GM21825 (cell line): ENCODE results near the gene ITM2B.
"Not testable (repeated sequence)": the region's sequence is repeated elsewhere in the genome, so short reads cannot be mapped to it uniquely, and the experiment has no call there.

Source experiments
- ATAC-seq: cut with Tn5 transposase; IDR thresholded peaks from one replicate; pipeline ENCODE4 v1.9.1; 2021; ENCODE audit warnings: mild to moderate bottlenecking, moderate library complexity; ENCODE audit not compliant: unreplicated experiment

Gene ITM2B

DNA sequence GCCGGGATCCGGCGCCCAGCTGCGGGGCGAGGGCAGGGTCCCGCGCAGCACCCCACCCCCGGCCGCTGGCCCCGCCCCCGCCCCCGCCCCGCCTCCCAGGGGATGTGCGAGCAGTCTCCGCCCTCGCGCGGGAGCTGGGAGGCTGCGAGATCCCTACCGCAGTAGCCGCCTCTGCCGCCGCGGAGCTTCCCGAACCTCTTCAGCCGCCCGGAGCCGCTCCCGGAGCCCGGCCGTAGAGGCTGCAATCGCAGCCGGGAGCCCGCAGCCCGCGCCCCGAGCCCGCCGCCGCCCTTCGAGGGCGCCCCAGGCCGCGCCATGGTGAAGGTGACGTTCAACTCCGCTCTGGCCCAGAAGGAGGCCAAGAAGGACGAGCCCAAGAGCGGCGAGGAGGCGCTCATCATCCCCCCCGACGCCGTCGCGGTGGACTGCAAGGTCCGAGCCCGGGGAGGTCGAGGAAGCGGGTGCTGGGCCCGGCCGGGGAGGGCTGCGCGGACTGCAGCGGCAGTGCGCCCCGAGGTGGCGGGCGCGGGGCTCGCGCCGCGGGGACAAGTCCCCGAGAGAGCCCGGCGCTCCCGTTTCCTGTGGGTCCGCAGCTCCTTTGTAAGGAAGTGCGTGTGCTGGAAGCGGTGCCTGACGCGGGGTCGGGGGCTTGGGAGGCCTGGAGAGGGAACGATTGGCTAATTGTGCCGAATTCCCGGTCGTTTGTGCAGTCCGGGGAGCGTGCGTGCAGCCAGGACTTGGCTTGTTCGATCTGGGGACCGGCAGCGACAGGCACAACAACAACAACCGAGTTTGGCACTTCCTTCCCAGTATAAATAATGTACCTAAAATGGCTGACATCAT, at the start of gene ITM2B:
ITM2B (plus strand) TSS at position 161 of the 843 bp plus-strand sequence; CDS start at position 316, 155 bp downstream.
- peak; percentile 58 for ATAC-seq

GRCh38 chr13:48184260-48184659, 48.7 kb upstream of the ITM2B start:
- no peak for ATAC-seq

DNA sequence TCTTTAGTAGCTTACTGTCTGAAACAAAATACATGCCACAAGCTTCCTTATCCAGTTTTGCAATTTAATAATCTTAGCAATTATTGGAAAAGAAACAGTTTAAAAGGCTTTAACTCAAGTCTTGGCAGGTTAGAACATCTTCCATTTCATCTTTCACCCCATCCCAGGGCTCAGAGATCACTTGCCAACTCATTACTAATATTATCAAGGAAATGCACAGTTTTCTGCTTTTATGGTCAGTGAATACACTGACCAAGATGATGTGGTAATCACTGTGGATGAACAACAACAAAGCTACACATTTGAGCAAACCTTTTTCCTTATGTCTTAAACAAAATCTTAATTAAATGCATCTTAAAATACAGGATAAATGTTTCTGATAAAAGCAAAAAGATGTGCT, 48.0 kb upstream of the ITM2B start:
- ATAC-seq = no peak

DNA sequence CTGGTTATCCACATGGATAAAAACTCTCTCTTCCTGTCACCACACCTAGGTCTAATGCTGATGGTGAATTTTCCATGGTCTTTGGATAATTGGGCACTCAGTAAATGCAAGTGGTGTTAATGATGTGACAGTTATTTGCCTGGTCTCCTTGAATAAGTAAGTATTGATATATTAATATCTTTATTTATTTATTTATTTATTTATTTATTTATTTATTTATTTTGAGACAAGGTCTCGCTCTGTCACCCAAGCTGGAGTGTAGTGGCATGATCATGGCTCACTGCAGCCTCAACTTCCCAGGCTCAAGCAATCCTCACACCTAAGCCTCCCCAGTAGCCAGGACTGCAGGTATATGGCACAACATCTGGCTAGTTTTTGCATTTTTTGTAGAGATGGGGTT, 46.3 kb upstream of the ITM2B start:
- no peak for ATAC-seq

DNA sequence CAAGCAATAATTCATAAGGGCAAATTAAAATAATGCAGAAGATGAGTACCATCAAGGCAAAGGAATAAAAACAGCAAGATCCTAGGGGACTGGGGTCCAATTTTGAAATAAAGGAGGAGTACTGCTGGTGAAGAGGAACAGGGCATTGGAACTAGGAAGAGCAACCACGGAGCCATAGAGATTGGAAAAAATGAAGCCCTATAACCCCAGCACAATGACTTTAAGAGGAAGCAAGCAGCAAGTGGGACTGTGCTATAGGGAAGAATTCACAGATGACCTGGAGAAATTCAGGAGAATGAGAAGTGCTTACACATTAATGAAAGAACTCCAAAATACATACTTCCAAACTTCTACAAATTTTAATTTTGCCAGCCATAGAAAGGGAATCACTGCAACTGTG, 44.9 kb upstream of the ITM2B start:
- ATAC-seq = no peak

GRCh38 chr13:48188601-48189000, 44.4 kb upstream of the ITM2B start:
- no peak for ATAC-seq

DNA sequence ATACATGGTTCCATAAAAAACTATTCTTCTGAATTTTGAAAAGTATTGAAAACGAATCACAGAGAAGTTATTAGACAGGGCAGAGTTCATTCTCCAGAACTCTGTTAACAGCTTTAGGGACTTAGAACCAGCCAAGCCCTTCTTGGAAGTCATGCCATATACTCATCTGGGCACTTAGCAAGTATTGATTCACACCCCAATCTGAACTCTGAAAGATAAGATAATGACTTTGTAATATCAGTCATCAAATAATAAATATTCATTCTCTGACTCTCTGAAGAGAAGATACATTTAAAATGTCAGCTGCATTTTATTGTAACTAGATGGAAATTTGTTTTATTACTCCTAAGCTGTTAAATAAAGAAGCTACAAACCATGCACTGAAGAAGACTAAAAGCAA, 43.8 kb upstream of the ITM2B start:
- no peak for ATAC-seq

DNA sequence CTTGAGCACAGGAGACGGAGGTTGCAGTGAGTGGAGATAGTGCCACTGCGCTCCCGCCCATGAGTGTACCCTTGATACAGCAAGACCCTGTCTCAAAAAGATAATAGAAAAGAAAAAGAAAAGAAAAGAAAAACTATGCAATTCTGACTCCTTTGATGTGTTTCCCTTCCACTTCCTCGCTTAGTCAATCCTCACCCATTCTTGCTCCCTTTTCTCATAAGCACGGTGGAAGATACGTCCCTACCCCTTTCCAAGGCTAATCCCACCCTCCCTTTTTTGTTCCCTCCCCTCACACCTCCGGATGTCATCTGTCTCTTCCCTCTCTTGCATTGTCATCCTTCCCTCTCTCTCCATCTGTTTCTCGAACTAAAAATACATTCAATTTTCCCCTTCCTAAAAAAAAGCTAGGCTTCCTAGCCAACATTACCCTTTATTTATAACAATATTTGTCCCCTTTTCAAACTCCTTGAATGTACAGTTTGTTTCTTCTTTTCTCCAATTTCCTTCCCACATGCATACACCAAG, 40.5 kb upstream of the ITM2B start:
- no peak for ATAC-seq

DNA sequence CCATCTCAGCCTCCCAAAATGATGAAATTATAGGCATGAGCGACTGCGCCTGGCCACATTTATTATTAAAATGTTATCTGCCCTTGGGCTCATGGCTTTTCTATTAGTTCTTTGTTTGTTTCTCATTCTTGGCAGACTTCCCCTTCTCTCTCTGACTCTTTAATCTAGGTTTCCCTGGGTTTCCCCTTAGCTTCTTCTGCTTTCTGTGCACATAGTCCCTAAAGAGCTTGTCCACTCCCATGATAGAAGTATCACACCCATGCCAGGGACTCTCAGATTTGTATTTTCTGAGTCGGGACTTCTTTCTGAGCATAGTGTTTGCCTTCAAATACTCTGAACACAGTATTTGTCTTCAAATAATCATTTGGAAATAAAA, 38.6 kb upstream of the ITM2B start:
- ATAC-seq = no peak

DNA sequence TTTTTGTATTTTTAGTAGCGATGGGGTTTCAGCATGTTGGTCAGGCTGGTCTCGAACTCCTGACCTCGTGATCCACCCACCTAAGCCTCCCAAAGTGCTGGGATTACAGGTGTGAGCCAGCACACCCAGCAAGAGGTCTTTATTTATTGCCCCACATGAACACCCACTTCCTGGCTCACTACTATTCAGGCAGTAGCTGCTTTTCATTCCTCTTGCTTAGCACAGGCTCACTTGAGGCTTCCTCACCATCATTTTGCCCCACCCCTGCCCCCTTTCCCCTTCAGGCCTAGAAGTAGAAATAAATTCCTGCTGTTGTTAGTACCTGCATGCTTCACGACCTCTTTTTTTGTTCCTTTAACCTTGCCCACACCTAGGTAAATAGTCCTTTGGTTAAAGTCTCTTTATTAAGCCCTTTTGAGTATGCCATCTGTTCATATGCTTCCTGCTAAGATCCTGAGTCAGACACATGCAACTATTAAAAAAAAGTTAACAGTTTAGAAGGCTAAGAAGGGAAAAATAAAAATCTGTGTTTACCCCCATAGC, 33.5 kb upstream of the ITM2B start:
- no peak for ATAC-seq

- ATAC-seq = no peak
These were observed 32.0 kb upstream of the ITM2B start for GRCh38 chr13:48201044-48201443.

GRCh38 chr13:48207207-48207606, 25.8 kb upstream of the ITM2B start:
- not testable (repeated sequence) for ATAC-seq

DNA sequence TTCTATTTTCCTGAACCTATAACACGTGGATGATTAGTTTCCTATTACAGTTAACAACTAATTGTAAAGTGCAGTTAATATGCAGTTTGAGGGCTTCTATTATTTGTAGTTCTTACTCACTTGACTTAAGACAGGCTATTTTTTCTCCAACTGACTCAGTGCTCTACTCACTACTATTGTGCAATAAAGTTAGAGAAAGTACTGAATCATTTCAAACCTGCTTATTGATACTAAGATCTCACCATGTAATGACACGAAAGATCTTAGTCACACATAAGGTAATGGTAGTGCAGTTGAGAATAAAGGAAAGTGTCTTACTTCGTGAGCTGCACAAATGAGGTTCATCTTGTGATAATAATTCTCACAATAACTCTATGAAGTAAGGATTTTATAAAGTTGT, 22.8 kb upstream of the ITM2B start:
- no peak for ATAC-seq

DNA sequence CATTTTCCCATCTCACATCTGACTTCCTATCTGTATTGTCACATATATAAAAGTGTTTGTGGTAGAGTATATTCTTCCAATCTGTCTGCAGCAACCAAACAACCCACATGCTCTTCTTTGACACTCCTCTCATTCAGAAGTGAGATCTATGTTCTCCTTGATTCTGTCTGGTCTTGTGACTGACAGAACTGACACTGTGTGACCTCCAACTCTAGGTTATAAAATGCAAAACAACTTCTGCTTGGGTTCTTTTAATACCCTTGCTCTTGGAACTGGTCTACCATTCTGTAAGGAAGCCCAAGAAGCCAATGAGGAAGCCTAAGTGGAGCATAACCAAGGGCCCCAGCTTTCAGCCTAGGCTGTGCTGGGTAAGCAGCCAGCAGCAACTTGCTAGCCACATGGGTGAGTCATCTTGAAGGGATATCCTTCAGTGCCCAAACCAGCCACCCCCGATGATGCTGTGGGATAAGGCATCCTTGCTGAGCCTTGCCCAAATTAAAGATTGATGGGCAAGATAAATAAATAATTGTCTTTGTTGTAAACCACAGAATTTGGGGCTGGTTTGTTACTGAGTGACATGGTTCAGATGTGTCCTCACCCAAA, 18.4 kb upstream of the ITM2B start:
- ATAC-seq = no peak

DNA sequence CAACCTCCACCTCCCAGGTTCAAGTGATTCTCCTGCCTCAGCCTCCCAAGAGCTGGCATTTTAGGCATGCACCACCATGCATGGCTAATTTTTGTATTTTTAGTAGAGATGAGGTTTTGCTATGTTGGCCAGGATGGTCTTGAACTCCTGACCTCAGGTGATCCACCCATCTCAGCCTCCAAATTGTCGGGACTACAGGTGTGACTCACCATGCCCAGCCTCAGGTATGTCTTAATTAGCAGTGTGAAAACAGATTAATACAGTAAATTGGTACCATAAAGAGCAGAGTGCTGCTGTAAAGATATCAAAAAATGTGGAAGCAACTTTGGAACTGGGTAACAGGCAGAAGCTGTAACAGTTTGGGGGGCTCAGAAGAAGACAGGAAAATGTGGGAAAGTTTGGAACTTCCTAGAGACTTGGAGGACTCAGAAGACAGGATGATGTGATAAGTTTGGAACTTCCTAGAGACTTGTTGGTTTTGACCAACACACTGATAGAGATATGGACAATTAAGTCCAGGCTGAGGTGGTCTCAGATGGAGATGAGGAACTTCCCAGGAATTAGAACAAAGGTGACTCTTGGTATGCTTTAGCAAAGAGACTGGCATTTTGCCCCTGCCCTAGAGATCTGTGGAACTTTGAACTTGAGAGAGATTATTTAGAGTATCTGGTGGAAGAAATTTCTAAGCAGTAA, 17.3 kb upstream of the ITM2B start:
- not testable (repeated sequence) for ATAC-seq

GRCh38 chr13:48216204-48216711, 16.7 kb upstream of the ITM2B start:
- ATAC-seq = no peak

DNA sequence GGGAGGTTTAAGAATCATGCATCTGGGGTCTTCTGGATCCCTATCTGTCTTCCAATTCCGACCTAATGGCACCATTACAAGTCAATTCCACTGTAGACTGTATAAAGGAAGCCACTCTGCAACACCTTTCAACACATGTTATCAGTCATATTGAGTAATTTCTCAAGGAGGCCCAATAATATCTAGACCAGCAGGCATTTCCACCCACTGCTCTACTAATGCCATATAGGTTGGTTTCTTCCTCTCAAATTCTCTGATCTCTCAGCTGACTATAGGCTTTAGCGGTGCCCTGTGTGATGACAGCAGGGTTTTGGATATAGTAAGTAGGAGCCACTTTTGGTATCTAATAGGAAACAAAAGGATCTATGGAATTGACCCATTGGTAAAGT, 12.4 kb upstream of the ITM2B start:
- no peak for ATAC-seq

- ATAC-seq = no peak
These were observed 11.9 kb upstream of the ITM2B start for GRCh38 chr13:48220981-48221685.

- ATAC-seq = no peak
These were observed 11.3 kb upstream of the ITM2B start for GRCh38 chr13:48221686-48222187.
